Measurements from ENCODE around the gene LRP1B.

Gene LRP1B

DNA sequence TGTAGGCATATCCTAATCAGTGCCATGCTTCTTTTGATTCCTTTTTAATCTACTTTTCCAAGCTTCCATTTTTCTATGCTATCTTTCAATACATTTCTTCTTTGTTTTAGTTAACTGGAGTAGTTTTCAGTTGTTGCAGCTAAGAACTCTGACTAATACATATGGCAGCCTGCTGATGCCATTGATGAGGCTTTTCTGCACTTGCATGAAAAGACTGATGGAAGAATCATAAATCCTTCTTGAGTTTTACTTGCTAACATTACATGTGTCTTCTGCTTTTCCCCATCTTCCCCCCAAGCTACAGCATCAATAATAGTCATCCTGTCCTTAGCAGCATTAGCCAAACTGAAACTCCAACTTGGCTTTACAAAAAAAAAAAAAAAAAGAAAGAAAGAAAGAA is 203.3 kb downstream of the LRP1B start:
- H3K4me1 ChIP-seq (ENCODE audit: control insufficient read depth in 1 of 2, insufficient read depth in 2 of 2, low read length in 2 of 2) = no peaks in the 10 kb centered on the region
- H3K9ac ChIP-seq (ENCODE audit: low read depth in 1 of 2, low read length in 2 of 2) = no peak overlapping the region
- no peaks in the 10 kb centered on the region for H3K36me3 ChIP-seq (ENCODE audit: control insufficient read depth in 1 of 2, insufficient read depth in 2 of 2, low read length in 2 of 2)
- no peaks in the 10 kb centered on the region for H3K27me3 ChIP-seq (ENCODE audit: control insufficient read depth in 1 of 2, insufficient read depth in 2 of 2, low read length in 2 of 2)
- H3K27ac ChIP-seq (ENCODE audit: low read depth, low read length) = no peak overlapping the region
- H3K9me3 ChIP-seq (ENCODE audit: control insufficient read depth in 1 of 2, low read length in 2 of 2) = peaks cover 0 to 3% of the 10 kb centered on the region in 2 donors
- no peak overlapping the region for H3K4me3 ChIP-seq (ENCODE audit: low read depth in 1 of 2, low read length in 2 of 2)

DNA sequence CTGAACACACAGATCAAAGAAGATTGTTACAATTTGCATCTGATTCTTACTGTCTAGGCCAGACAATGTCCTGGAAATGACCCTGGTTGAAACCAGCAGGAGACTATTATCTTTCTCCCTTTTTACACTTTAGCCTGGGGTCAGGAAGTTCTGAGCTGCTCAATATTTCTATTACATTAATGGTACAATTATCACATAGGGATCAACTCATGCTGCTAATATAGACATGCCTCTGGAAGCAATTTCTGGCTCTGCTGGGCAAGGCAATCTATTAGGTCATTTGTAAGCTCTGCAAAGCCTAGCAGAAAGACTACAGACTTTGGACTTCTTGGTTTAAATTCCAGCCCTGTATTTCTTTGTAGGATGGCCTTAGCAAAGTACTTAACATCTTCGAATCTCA is 205.3 kb downstream of the LRP1B start:
- Histone ChIP-seq H3K36me3 (ENCODE audit: control insufficient read depth in 1 of 2, insufficient read depth in 2 of 2, low read length in 2 of 2) (no peaks in the 10 kb centered on the region), H3K27ac (ENCODE audit: low read depth, low read length) (no peak overlapping the region), H3K27me3 (ENCODE audit: control insufficient read depth in 1 of 2, insufficient read depth in 2 of 2, low read length in 2 of 2) (no peaks in the 10 kb centered on the region), H3K9ac (ENCODE audit: low read depth in 1 of 2, low read length in 2 of 2) (no peak overlapping the region), H3K4me3 (ENCODE audit: low read depth in 1 of 2, low read length in 2 of 2) (no peak overlapping the region), H3K4me1 (ENCODE audit: control insufficient read depth in 1 of 2, insufficient read depth in 2 of 2, low read length in 2 of 2) (no peaks in the 10 kb centered on the region), H3K9me3 (ENCODE audit: control insufficient read depth in 1 of 2, low read length in 2 of 2) (peaks cover 0 to 3% of the 10 kb centered on the region in 2 donors)

DNA sequence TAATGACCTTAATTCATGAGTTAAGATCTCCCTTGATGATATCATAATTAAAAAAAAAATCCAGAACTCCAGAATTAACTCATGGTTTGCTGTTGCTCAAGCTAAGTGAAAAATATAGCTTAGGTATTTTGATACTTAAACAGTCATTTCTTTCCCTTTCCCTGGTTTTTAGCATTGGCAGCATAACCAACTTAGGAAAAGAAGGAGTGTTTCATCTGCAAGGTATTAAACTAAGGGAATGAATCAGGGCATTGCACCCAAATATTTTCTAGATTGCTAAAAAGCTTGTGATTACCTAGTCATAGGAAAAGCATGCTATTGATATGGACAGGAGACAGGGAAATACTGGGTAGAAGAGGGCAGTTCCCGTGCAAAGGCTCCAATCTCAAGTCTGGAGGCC is 207.2 kb downstream of the LRP1B start:
- Histone ChIP-seq H3K4me3 (ENCODE audit: low read depth in 1 of 2, low read length in 2 of 2) (no peak overlapping the region), H3K9ac (ENCODE audit: low read depth in 1 of 2, low read length in 2 of 2) (no peak overlapping the region), H3K4me1 (ENCODE audit: control insufficient read depth in 1 of 2, insufficient read depth in 2 of 2, low read length in 2 of 2) (no peaks in the 10 kb centered on the region), H3K9me3 (ENCODE audit: control insufficient read depth in 1 of 2, low read length in 2 of 2) (peaks cover 0 to 3% of the 10 kb centered on the region in 2 donors), H3K36me3 (ENCODE audit: control insufficient read depth in 1 of 2, insufficient read depth in 2 of 2, low read length in 2 of 2) (no peaks in the 10 kb centered on the region), H3K27ac (ENCODE audit: low read depth, low read length) (no peak overlapping the region), H3K27me3 (ENCODE audit: control insufficient read depth in 1 of 2, insufficient read depth in 2 of 2, low read length in 2 of 2) (no peaks in the 10 kb centered on the region)

DNA sequence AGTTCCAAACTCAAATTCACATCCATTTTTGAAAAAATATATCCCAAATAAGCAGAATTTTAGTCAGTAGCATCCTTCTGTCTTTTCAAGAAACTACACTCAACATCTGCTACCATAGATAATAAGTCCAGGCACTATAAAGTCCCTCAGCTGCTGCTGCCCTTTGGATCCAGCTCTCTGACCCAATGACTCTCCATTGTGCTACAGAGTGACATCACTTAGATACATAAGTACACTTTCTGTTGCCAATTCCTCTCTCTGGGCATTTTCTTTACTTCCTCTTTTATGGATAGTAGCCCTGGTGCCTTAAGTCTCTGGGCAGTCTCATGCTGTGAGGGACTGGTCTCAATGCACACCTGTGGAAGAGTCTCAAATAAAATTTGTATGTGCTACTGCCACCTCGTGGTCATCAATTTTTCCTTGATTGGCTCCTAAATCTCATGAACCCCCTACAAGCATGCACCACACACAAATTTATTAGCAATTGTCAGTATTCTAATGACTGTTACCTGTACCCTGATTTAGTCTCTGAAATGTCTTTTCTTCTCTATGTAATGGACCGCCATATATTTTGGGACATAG is 219.2 kb downstream of the LRP1B start:
- Histone ChIP-seq H3K4me1 (ENCODE audit: control insufficient read depth in 1 of 2, insufficient read depth in 2 of 2, low read length in 2 of 2) (no peaks in the 10 kb centered on the region), H3K9me3 (ENCODE audit: control insufficient read depth in 1 of 2, low read length in 2 of 2) (peaks cover 0 to 5% of the 10 kb centered on the region in 2 donors), H3K27me3 (ENCODE audit: control insufficient read depth in 1 of 2, insufficient read depth in 2 of 2, low read length in 2 of 2) (no peaks in the 10 kb centered on the region), H3K36me3 (ENCODE audit: control insufficient read depth in 1 of 2, insufficient read depth in 2 of 2, low read length in 2 of 2) (no peaks in the 10 kb centered on the region), H3K9ac (ENCODE audit: low read depth in 1 of 2, low read length in 2 of 2) (no peak overlapping the region), H3K4me3 (ENCODE audit: low read depth in 1 of 2, low read length in 2 of 2) (no peak overlapping the region), H3K27ac (ENCODE audit: low read depth, low read length) (no peak overlapping the region)

DNA sequence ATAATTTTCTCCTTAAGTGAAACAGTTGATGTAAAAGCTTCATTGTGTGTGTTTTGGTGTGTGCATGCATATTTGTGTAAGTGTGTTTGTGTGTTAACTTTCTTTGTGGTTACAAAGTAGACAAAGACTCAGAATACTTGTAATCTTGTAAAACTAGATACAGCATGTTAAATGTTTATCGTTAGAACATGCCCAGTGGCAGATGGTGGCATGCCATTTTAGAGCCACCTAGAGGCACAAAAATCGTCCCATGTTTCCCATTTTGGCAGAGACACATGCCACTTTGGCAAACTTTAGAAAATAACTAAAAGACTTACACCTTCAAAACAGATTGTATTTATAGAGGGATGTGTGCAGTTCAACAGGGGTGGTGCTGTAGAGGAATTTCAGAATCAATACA is 224.1 kb downstream of the LRP1B start:
- no peak overlapping the region for H3K4me3 ChIP-seq (ENCODE audit: low read depth in 1 of 2, low read length in 2 of 2)
- no peaks in the 10 kb centered on the region for H3K9me3 ChIP-seq (ENCODE audit: control insufficient read depth in 1 of 2, low read length in 2 of 2)
- no peaks in the 10 kb centered on the region for H3K4me1 ChIP-seq (ENCODE audit: control insufficient read depth in 1 of 2, insufficient read depth in 2 of 2, low read length in 2 of 2)
- H3K36me3 ChIP-seq (ENCODE audit: control insufficient read depth in 1 of 2, insufficient read depth in 2 of 2, low read length in 2 of 2) = no peaks in the 10 kb centered on the region
- no peak overlapping the region for H3K9ac ChIP-seq (ENCODE audit: low read depth in 1 of 2, low read length in 2 of 2)
- no peak overlapping the region for H3K27ac ChIP-seq (ENCODE audit: low read depth, low read length)
- H3K27me3 ChIP-seq (ENCODE audit: control insufficient read depth in 1 of 2, insufficient read depth in 2 of 2, low read length in 2 of 2) = no peaks in the 10 kb centered on the region

DNA sequence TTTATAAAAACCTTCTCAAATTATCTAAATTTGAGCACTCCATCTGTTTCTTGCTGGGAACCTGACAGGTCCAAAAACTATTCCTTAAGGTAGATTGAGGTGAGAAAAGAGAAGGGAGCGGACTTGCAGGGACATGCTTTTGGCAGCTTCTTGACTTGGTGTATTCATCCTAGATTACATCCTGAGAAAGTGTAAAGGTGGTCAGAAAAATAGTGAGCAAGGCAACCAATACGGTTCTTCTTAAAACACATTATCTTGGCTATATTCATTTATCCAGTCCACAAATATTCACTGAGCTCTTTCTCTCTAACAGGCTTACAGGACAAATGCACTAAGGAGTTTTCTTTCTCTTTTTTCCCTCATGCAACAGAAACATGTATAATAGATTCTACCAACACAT is 230.0 kb downstream of the LRP1B start:
- H3K9me3 ChIP-seq (ENCODE audit: control insufficient read depth in 1 of 2, low read length in 2 of 2) = no peaks in the 10 kb centered on the region
- H3K9ac ChIP-seq (ENCODE audit: low read depth in 1 of 2, low read length in 2 of 2) = no peak overlapping the region
- no peaks in the 10 kb centered on the region for H3K36me3 ChIP-seq (ENCODE audit: control insufficient read depth in 1 of 2, insufficient read depth in 2 of 2, low read length in 2 of 2)
- H3K4me3 ChIP-seq (ENCODE audit: low read depth in 1 of 2, low read length in 2 of 2) = no peak overlapping the region
- no peaks in the 10 kb centered on the region for H3K27me3 ChIP-seq (ENCODE audit: control insufficient read depth in 1 of 2, insufficient read depth in 2 of 2, low read length in 2 of 2)
- no peak overlapping the region for H3K27ac ChIP-seq (ENCODE audit: low read depth, low read length)
- no peaks in the 10 kb centered on the region for H3K4me1 ChIP-seq (ENCODE audit: control insufficient read depth in 1 of 2, insufficient read depth in 2 of 2, low read length in 2 of 2)

DNA sequence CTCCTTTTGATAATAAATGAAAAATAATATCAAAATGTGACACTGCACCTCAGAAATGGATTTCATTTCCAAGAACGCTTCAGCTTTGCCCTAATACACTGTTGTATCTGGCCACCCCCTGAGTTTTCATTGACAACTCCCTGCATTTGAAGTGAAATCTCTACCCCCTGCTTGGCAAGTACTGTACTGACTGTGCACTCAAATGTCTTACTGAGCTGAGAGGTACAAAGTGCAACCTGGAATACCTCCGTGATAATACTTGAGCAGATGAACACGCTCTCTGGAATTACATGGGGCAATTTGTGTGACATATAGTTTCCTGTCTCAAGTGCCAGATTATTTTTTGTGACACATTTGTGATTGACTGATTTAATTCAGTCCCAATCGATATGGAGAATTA is 231.1 kb downstream of the LRP1B start:
- no peak overlapping the region for H3K27ac ChIP-seq (ENCODE audit: low read depth, low read length)
- no peak overlapping the region for H3K4me3 ChIP-seq (ENCODE audit: low read depth in 1 of 2, low read length in 2 of 2)
- H3K9ac ChIP-seq (ENCODE audit: low read depth in 1 of 2, low read length in 2 of 2) = no peak overlapping the region
- no peaks in the 10 kb centered on the region for H3K4me1 ChIP-seq (ENCODE audit: control insufficient read depth in 1 of 2, insufficient read depth in 2 of 2, low read length in 2 of 2)
- no peaks in the 10 kb centered on the region for H3K9me3 ChIP-seq (ENCODE audit: control insufficient read depth in 1 of 2, low read length in 2 of 2)
- no peaks in the 10 kb centered on the region for H3K27me3 ChIP-seq (ENCODE audit: control insufficient read depth in 1 of 2, insufficient read depth in 2 of 2, low read length in 2 of 2)
- no peaks in the 10 kb centered on the region for H3K36me3 ChIP-seq (ENCODE audit: control insufficient read depth in 1 of 2, insufficient read depth in 2 of 2, low read length in 2 of 2)

DNA sequence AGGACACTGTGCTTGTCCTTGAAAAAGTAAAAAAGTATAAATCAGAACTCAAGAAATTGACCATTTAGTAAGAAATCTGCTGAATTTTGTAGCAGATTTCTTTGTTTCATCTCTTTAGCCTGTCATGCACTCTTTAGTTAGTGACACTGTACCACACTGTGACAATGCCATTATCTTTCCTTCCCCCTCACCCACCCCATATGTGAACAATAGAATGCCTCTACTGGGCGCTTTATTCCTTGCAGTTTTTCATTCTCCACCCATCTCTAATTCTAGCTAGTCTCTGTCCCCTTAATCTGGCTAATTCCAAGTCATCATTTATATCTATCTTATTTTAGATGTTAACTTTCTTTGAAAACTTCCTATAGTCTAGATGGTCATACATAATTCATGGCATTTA is 241.0 kb downstream of the LRP1B start:
- no peaks in the 10 kb centered on the region for H3K9me3 ChIP-seq (ENCODE audit: control insufficient read depth in 1 of 2, low read length in 2 of 2)
- H3K27ac ChIP-seq (ENCODE audit: low read depth, low read length) = no peak overlapping the region
- H3K27me3 ChIP-seq (ENCODE audit: control insufficient read depth in 1 of 2, insufficient read depth in 2 of 2, low read length in 2 of 2) = no peaks in the 10 kb centered on the region

DNA sequence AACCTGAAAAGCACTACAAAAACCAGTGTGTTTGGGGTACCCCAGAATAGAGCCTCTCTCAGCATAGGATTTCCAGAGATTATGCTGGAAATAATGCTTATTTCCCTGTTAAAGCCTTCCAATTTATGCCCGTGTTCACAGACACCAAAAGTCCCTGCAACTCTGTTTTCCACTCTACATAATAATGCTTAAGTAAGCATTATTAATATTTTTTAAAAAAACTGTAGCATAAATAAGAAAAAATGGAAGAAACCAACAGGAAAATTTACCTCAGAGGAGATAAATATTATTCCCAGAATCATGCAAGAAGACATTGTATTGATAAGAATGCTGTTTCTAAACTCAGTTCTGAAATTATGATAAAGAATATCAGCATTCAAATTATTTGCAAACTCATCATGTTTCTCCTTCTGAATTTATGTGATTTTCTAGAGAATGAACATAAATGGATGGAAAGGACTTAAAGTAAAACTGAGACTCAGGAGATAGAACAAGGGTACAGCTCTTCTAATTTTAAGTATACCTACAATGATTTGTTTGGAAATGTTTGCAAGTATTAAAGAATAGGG is 241.7 kb downstream of the LRP1B start:
- Histone ChIP-seq H3K4me3 (ENCODE audit: low read depth in 1 of 2, low read length in 2 of 2) (no peak overlapping the region), H3K9me3 (ENCODE audit: control insufficient read depth in 1 of 2, low read length in 2 of 2) (no peaks in the 10 kb centered on the region), H3K9ac (ENCODE audit: low read depth in 1 of 2, low read length in 2 of 2) (no peak overlapping the region), H3K27ac (ENCODE audit: low read depth, low read length) (no peak overlapping the region), H3K27me3 (ENCODE audit: control insufficient read depth in 1 of 2, insufficient read depth in 2 of 2, low read length in 2 of 2) (no peaks in the 10 kb centered on the region), H3K4me1 (ENCODE audit: control insufficient read depth in 1 of 2, insufficient read depth in 2 of 2, low read length in 2 of 2) (no peaks in the 10 kb centered on the region), H3K36me3 (ENCODE audit: control insufficient read depth in 1 of 2, insufficient read depth in 2 of 2, low read length in 2 of 2) (no peaks in the 10 kb centered on the region)

More for the DNA sequence above, 241.0 kb downstream of the LRP1B start:
- H3K36me3 ChIP-seq (ENCODE audit: control insufficient read depth in 1 of 2, insufficient read depth in 2 of 2, low read length in 2 of 2) = no peaks in the 10 kb centered on the region
- H3K4me1 ChIP-seq (ENCODE audit: control insufficient read depth in 1 of 2, insufficient read depth in 2 of 2, low read length in 2 of 2) = no peaks in the 10 kb centered on the region
- H3K4me3 ChIP-seq (ENCODE audit: low read depth in 1 of 2, low read length in 2 of 2) = no peak overlapping the region
- no peak overlapping the region for H3K9ac ChIP-seq (ENCODE audit: low read depth in 1 of 2, low read length in 2 of 2)

DNA sequence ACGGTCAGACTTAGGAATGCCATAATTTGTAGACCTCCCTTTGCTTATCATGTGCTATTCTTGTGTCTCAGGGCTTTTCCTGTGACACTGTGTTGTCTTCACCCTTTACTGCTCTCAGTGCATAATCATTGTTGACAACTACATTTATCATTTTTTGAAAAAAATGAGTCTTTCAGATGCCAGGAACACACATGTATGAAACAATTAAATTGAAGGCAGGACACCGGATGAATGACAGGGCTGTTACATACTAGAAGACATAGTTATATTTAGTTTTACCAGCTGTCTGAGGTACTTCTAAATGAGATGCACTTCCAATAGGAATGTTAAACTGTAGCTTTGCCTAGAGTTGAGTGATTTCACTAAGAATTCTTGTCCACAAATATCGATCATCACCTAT is 243.5 kb downstream of the LRP1B start:
- Histone ChIP-seq H3K36me3 (ENCODE audit: control insufficient read depth in 1 of 2, insufficient read depth in 2 of 2, low read length in 2 of 2) (no peaks in the 10 kb centered on the region), H3K27me3 (ENCODE audit: control insufficient read depth in 1 of 2, insufficient read depth in 2 of 2, low read length in 2 of 2) (no peaks in the 10 kb centered on the region), H3K4me1 (ENCODE audit: control insufficient read depth in 1 of 2, insufficient read depth in 2 of 2, low read length in 2 of 2) (no peaks in the 10 kb centered on the region), H3K9me3 (ENCODE audit: control insufficient read depth in 1 of 2, low read length in 2 of 2) (no peaks in the 10 kb centered on the region), H3K4me3 (ENCODE audit: low read depth in 1 of 2, low read length in 2 of 2) (no peak overlapping the region), H3K27ac (ENCODE audit: low read depth, low read length) (no peak overlapping the region), H3K9ac (ENCODE audit: low read depth in 1 of 2, low read length in 2 of 2) (no peak overlapping the region)

All from duodenal mucosa (tissue), 2 donors.